H1 (cell line): Measurements from ENCODE around the gene LTBR. TPM values are rescaled to one million over a fixed set of nuclear protein-coding genes. Genes with fewer than 3 reads are reported as not detected.

Experiments used
- BRCA1 ChIP-seq: IDR thresholded peaks from 2 replicates; pipeline ENCODE4 v1.6.1; 2012; ENCODE audit warnings: low read depth, low read length, improper control_type of control experiment
- CEBPB ChIP-seq: IDR thresholded peaks from 2 replicates; pipeline ENCODE4 v1.6.1; 2012; ENCODE audit warnings: low read depth, low read length
- MAFK ChIP-seq: IDR thresholded peaks from 2 replicates; pipeline ENCODE4 v1.6.1; 2012; ENCODE audit warnings: low read depth, mild to moderate bottlenecking, improper control_type of control experiment, low read length
- SUZ12 ChIP-seq: fragments of 200-600 bp; sonication (generic); IDR thresholded peaks from 2 replicates; pipeline ENCODE4 v1.6.1; 2012; ENCODE audit warnings: mild to moderate bottlenecking, inconsistent platforms, low read length, moderate library complexity, mixed read lengths
- polyA plus RNA-seq, 7 experiments: library from polyadenylated mRNA; depleted of rRNA in 3 of 7; stranded (reverse) in 5 of 7; unstranded in 2 of 7; fragments of >200 nt in 5 of 7; fragments of 200-250 nt in 2 of 7; gene quantifications; 1 replicate in 5 of 7; 2 replicates in 1 of 7; 4 replicates in 1 of 7; pipeline versions ENCODE4 v1.2.1 to v1.2.3, GENCODE V29; 2011 to 2013; ENCODE audit warnings: missing spikeins in 2 of 7, mixed read lengths in 2 of 7
- total RNA-seq: library from RNA; stranded (reverse); fragmentation: NEBNext Ultra II Directional; extraction: Animal tissue kit (Norgen Biotek cat#: 25700); gene quantifications from 2 replicates; pipeline ENCODE4 v1.2.1, GENCODE V29; 2021
- TF ChIP-seq, protein P1 (sequence below): IDR thresholded peaks from 2 replicates; pipeline ENCODE4 v1.6.1; 2012; ENCODE audit warnings: inconsistent platforms

Gene LTBR
- total and polyA plus RNA-seq, 2 of the 8 experiments (the other 6 are each of a cell fraction or from before 2014, with no cell fraction given) = 5.1 to 6.3 TPM

DNA sequence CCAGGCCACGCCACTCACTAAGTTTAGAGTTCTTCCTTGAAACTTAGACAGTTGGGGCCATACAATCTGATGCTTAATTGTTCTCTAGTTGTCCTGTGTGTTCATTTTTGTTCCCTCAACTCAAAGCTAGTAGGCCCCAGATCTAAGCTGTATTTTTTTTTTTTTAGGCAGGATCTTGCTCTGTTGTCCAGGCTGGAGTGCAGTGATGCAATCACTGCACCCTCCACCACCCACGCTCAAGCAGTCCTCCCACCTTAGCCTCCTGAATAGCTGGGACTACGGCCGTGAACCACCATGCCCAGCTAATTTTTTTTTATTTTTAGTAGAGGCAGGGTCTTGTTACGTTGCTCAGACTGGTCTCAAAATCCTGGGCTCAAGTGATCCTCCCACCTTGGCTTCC lies 49.6 kb upstream of the LTBR start (continued):
- TF ChIP-seq SUZ12 (no peak), CEBPB (no peak), MAFK (no peak), BRCA1 (no peak)
- TF ChIP-seq, protein P1, sequence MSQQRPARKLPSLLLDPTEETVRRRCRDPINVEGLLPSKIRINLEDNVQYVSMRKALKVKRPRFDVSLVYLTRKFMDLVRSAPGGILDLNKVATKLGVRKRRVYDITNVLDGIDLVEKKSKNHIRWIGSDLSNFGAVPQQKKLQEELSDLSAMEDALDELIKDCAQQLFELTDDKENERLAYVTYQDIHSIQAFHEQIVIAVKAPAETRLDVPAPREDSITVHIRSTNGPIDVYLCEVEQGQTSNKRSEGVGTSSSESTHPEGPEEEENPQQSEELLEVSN = no peak
- TF ChIP-seq, all 59 proteins: peak for 0
